ENCODE results near the gene THAP12.

The THAP12 gene

GRCh38 chr11:76395296-76395695 is 14.4 kb upstream of the THAP12 start:
- Histone ChIP-seq H3K27me3 (ENCODE audit: control insufficient read depth, insufficient read depth, low read length) (no peaks in the 10 kb centered on the region), H3K4me1 (ENCODE audit: control insufficient read depth, insufficient read depth, low read length) (no peaks in the 10 kb centered on the region), H3K36me3 (ENCODE audit: control insufficient read depth, insufficient read depth, low read length) (no peaks in the 10 kb centered on the region), H3K9me3 (ENCODE audit: control insufficient read depth, insufficient read depth, low read length) (no peaks in the 10 kb centered on the region), H3K9ac (ENCODE audit: low read depth, low read length) (no peak overlapping the region), H3K4me3 (ENCODE audit: low read depth, low read length) (no peak overlapping the region)

- H3K4me3 ChIP-seq (ENCODE audit: low read depth, low read length): no peak overlapping the region
- no peaks in the 10 kb centered on the region for H3K9me3 ChIP-seq (ENCODE audit: control insufficient read depth, insufficient read depth, low read length)
- H3K27me3 ChIP-seq (ENCODE audit: control insufficient read depth, insufficient read depth, low read length): no peaks in the 10 kb centered on the region
- no peaks in the 10 kb centered on the region for H3K36me3 ChIP-seq (ENCODE audit: control insufficient read depth, insufficient read depth, low read length)
- H3K4me1 ChIP-seq (ENCODE audit: control insufficient read depth, insufficient read depth, low read length): no peaks in the 10 kb centered on the region
- H3K9ac ChIP-seq (ENCODE audit: low read depth, low read length): no peak overlapping the region
These were observed 13.5 kb upstream of the THAP12 start for GRCh38 chr11:76394411-76394810.

- Histone ChIP-seq H3K36me3 (ENCODE audit: control insufficient read depth, insufficient read depth, low read length) (no peaks in the 10 kb centered on the region), H3K9ac (ENCODE audit: low read depth, low read length) (no peak overlapping the region), H3K4me1 (ENCODE audit: control insufficient read depth, insufficient read depth, low read length) (no peaks in the 10 kb centered on the region), H3K9me3 (ENCODE audit: control insufficient read depth, insufficient read depth, low read length) (no peaks in the 10 kb centered on the region), H3K4me3 (ENCODE audit: low read depth, low read length) (no peak overlapping the region), H3K27me3 (ENCODE audit: control insufficient read depth, insufficient read depth, low read length) (no peaks in the 10 kb centered on the region)
These were observed 11.9 kb upstream of the THAP12 start for GRCh38 chr11:76392870-76393269.

DNA sequence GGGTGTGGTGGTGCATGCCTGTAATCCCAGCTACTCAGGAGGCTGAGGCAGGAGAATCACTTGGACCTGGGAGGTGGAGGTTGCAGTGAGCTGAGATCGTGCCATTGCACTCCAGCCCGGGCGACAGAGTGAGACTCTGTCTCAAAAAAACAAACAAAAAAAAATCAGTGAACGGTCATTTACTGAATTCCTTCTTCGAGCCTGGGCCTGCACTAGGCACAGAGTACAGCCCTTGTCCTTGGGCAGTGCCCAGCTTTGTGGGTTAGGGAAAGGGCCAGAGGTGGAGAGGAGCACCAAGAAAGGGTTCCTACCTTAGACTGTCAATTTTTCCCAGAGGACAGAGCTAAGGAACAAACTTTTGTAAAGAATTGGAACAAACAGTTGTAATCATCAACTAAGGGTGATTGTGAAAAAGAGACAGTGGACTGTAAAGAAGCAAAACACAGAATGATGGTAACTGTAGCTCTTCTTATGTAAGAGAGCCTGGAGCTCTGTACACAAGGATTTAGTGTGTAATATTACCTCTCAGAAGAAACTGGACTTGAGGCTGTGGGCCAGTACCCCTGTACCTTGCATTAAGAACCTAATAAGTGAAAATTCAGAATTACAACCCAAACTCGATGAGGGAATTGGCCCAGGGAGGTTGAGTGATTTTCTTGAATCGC is 11.0 kb upstream of the THAP12 start:
- Histone ChIP-seq H3K36me3 (ENCODE audit: control insufficient read depth, insufficient read depth, low read length) (no peaks in the 10 kb centered on the region), H3K9me3 (ENCODE audit: control insufficient read depth, insufficient read depth, low read length) (no peaks in the 10 kb centered on the region), H3K27me3 (ENCODE audit: control insufficient read depth, insufficient read depth, low read length) (no peaks in the 10 kb centered on the region), H3K9ac (ENCODE audit: low read depth, low read length) (no peak overlapping the region), H3K4me3 (ENCODE audit: low read depth, low read length) (no peak overlapping the region), H3K4me1 (ENCODE audit: control insufficient read depth, insufficient read depth, low read length) (no peaks in the 10 kb centered on the region)

DNA sequence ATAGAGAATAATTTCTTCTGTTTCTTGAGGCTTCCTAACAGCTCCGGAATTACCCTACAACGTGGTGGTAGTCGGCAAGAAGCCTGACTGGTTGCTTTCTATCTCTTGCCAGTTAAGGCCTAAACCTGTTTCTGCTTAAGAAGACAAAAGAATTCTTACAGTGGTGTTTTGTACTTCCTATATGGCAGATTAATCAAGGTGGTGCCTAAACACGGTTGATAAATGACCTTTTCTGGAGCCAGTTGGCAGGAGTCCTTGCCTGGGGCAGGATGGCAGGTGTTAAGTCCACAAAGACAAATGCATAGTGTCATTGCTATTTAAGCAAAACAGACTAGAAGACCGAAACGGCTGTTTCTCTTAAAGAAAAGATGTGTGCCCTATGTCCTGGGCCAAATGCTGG is 10.1 kb upstream of the THAP12 start:
- Histone ChIP-seq H3K4me3 (ENCODE audit: low read depth, low read length) (no peak overlapping the region), H3K4me1 (ENCODE audit: control insufficient read depth, insufficient read depth, low read length) (no peaks in the 10 kb centered on the region), H3K27me3 (ENCODE audit: control insufficient read depth, insufficient read depth, low read length) (no peaks in the 10 kb centered on the region), H3K9me3 (ENCODE audit: control insufficient read depth, insufficient read depth, low read length) (no peaks in the 10 kb centered on the region), H3K36me3 (ENCODE audit: control insufficient read depth, insufficient read depth, low read length) (no peaks in the 10 kb centered on the region), H3K9ac (ENCODE audit: low read depth, low read length) (no peak overlapping the region)

DNA sequence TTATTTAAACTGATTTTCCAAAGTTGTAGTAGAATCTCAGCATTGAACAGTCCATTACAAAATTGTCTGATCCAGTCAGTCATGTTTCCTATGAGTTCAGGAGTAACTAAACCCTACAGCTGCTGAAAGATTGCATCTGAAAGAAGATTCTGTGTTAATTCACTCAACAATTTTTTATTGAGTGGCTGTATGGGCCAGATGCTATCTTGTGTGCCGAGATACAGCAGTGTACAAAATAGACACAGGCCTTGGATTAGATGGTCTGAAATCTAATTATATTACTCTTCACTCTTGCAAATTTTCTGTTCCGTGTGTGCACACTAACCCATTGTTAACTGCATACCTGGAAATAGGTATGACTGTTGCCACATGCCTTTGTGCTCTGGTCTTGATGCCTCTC is 7.5 kb upstream of the THAP12 start:
- Histone ChIP-seq H3K27me3 (ENCODE audit: control insufficient read depth, insufficient read depth, low read length) (no peaks in the 10 kb centered on the region), H3K36me3 (ENCODE audit: control insufficient read depth, insufficient read depth, low read length) (no peaks in the 10 kb centered on the region), H3K4me1 (ENCODE audit: control insufficient read depth, insufficient read depth, low read length) (no peaks in the 10 kb centered on the region), H3K4me3 (ENCODE audit: low read depth, low read length) (no peak overlapping the region), H3K9ac (ENCODE audit: low read depth, low read length) (no peak overlapping the region), H3K9me3 (ENCODE audit: control insufficient read depth, insufficient read depth, low read length) (no peaks in the 10 kb centered on the region)

- H3K4me3 ChIP-seq (ENCODE audit: low read depth, low read length): no peak overlapping the region
- H3K36me3 ChIP-seq (ENCODE audit: control insufficient read depth, insufficient read depth, low read length): no peaks in the 10 kb centered on the region
- H3K9ac ChIP-seq (ENCODE audit: low read depth, low read length): no peak overlapping the region
- H3K4me1 ChIP-seq (ENCODE audit: control insufficient read depth, insufficient read depth, low read length): peaks cover 2% of the 10 kb centered on the region
- no peaks in the 10 kb centered on the region for H3K27me3 ChIP-seq (ENCODE audit: control insufficient read depth, insufficient read depth, low read length)
- H3K9me3 ChIP-seq (ENCODE audit: control insufficient read depth, insufficient read depth, low read length): no peaks in the 10 kb centered on the region
These were observed 5.0 kb upstream of the THAP12 start for GRCh38 chr11:76385903-76386302.

DNA sequence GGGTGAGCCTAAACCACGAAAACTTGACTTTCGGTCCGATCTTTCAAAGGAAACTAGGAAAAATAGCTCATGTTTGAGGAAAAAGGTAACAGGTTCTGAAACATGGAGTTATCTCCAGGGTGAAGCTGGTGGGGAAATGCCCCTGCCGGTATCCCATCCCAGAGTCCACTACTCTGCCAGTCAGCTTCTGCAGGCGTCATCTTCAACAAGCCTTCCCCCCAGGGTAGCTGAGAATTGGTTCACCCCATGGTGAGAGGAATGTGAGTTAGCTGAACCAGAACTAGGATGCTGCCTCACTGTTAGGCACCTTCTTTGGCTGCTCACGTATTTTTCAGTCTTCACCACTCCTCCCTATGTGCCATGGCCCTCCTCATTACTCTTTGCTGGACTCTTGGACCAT is 1.3 kb upstream of the THAP12 start:
- H3K4me3 ChIP-seq (ENCODE audit: low read depth, low read length): peak overlapping the region; percentile 96
- H3K4me1 ChIP-seq (ENCODE audit: control insufficient read depth, insufficient read depth, low read length): peaks cover 2% of the 10 kb centered on the region
- H3K9me3 ChIP-seq (ENCODE audit: control insufficient read depth, insufficient read depth, low read length): no peaks in the 10 kb centered on the region
- H3K27me3 ChIP-seq (ENCODE audit: control insufficient read depth, insufficient read depth, low read length): no peaks in the 10 kb centered on the region
- no peaks in the 10 kb centered on the region for H3K36me3 ChIP-seq (ENCODE audit: control insufficient read depth, insufficient read depth, low read length)
- H3K9ac ChIP-seq (ENCODE audit: low read depth, low read length): no peak overlapping the region

DNA sequence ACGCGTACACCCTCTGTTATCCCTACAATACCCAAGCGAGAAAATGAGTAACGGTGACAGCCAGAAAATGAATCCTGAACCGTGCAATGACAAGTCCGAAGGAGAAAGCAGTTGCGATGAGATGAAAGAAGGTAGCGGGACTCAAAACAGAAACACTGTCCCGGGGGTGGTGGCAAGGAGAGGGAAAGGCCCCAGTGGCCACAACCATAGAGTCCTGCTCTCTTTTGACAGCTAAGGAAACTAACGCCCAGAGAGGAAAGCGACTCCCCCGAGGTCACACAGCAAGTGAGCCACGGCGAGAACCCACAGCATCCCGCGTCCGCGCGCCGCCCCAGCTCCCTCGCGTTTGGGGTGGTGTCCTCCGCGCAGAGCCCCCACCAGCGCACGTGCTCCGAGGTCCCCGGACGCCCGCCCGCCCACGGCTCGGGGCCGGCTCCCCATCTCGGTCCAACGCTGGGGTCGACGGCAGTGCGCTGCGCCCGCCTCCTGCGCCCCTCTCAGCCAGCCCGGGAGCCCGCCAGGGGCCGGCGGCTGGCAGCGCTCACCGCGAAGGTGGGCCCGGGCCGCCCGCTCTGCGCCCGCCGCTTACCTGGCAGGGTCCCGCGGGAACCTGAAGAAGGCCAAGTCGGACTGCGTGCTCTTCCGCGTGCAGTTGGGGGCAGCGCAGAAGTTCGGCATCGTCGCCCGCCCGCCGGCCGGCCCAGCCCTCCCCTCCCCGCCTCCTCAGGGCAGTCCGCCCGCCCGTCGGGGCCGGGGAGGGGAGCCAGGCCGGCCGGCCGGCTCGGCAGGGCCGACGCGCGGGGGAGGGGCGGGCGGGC is 564 bp downstream of the THAP12 start:
- H3K9me3 ChIP-seq (ENCODE audit: control insufficient read depth, insufficient read depth, low read length): no peaks in the 10 kb centered on the region
- peaks cover 2% of the 10 kb centered on the region for H3K4me1 ChIP-seq (ENCODE audit: control insufficient read depth, insufficient read depth, low read length)
- H3K27me3 ChIP-seq (ENCODE audit: control insufficient read depth, insufficient read depth, low read length): no peaks in the 10 kb centered on the region
- H3K9ac ChIP-seq (ENCODE audit: low read depth, low read length): no peak overlapping the region
- H3K4me3 ChIP-seq (ENCODE audit: low read depth, low read length): peak overlapping the region; percentile 81
- no peaks in the 10 kb centered on the region for H3K36me3 ChIP-seq (ENCODE audit: control insufficient read depth, insufficient read depth, low read length)

GRCh38 chr11:76379807-76380158 is 1.1 kb downstream of the THAP12 start:
- H3K36me3 ChIP-seq (ENCODE audit: control insufficient read depth, insufficient read depth, low read length): no peaks in the 10 kb centered on the region
- H3K4me1 ChIP-seq (ENCODE audit: control insufficient read depth, insufficient read depth, low read length): peaks cover 2% of the 10 kb centered on the region
- H3K9ac ChIP-seq (ENCODE audit: low read depth, low read length): no peak overlapping the region
- H3K4me3 ChIP-seq (ENCODE audit: low read depth, low read length): peak overlapping the region; percentile 81
- no peaks in the 10 kb centered on the region for H3K27me3 ChIP-seq (ENCODE audit: control insufficient read depth, insufficient read depth, low read length)
- H3K9me3 ChIP-seq (ENCODE audit: control insufficient read depth, insufficient read depth, low read length): no peaks in the 10 kb centered on the region

- H3K9me3 ChIP-seq (ENCODE audit: control insufficient read depth, insufficient read depth, low read length): no peaks in the 10 kb centered on the region
- no peak overlapping the region for H3K4me3 ChIP-seq (ENCODE audit: low read depth, low read length)
- H3K4me1 ChIP-seq (ENCODE audit: control insufficient read depth, insufficient read depth, low read length): peaks cover under 1% of the 10 kb centered on the region
- no peak overlapping the region for H3K9ac ChIP-seq (ENCODE audit: low read depth, low read length)
- H3K36me3 ChIP-seq (ENCODE audit: control insufficient read depth, insufficient read depth, low read length): no peaks in the 10 kb centered on the region
- H3K27me3 ChIP-seq (ENCODE audit: control insufficient read depth, insufficient read depth, low read length): no peaks in the 10 kb centered on the region
These were observed 4.0 kb downstream of the THAP12 start for GRCh38 chr11:76376746-76377558.

Data from iPS-15b (cell line).